Uterus (tissue), 4 donors: ENCODE measurements around the gene ATP10A. TPM values are rescaled to one million over a fixed set of nuclear protein-coding genes. Genes with fewer than 3 reads are reported as not detected.

ENCODE experiments used
- DNase-seq, 2 donors: peaks; one replicate each; pipeline ENCODE4 v3.0.0-alpha.2; 2019 to 2020
- H3K27ac ChIP-seq, 2 donors: fragments of 200-600 bp; sonication (generic); 1 replicate in 1 of 2; 2 replicates in 1 of 2; pipeline ENCODE4 v1.5.1; 2016 to 2018
- H3K27me3 ChIP-seq, 2 donors: fragments of 200-600 bp; sonication (generic); one replicate each; pipeline ENCODE4 v1.5.1; 2018 to 2019; ENCODE audit warnings: control low read depth in 1 of 2
- H3K36me3 ChIP-seq, 2 donors: fragments of 200-600 bp; sonication (generic); one replicate each; pipeline ENCODE4 v1.5.1; 2019; ENCODE audit warnings: control low read depth in 1 of 2
- H3K4me1 ChIP-seq, 2 donors: fragments of 200-600 bp; sonication (generic); one replicate each; pipeline ENCODE4 v1.5.1; 2018 to 2019; ENCODE audit warnings: control low read depth in 1 of 2
- H3K4me3 ChIP-seq, 2 donors: fragments of 200-600 bp; sonication (generic); 1 replicate in 1 of 2; 2 replicates in 1 of 2; pipeline ENCODE4 v1.5.1; 2018 to 2019; ENCODE audit warnings: mild to moderate bottlenecking in 1 of 2
- H3K9me3 ChIP-seq, 2 donors: fragments of 200-600 bp; sonication (generic); one replicate each; pipeline ENCODE4 v1.5.1; 2019; ENCODE audit warnings: control low read depth in 1 of 2
- CTCF ChIP-seq, 4 experiments: fragments of 200-600 bp in 2 of 4; fragments of 450-650 bp in 2 of 4; sonication (generic) in 2 of 4; IDR thresholded peaks; one replicate each; pipeline ENCODE4 v1.5.1; 2016 to 2019; ENCODE audit warnings: antibody characterized with exemption in 4 of 4, mild to moderate bottlenecking in 2 of 4, moderate library complexity in 1 of 4
- POLR2A ChIP-seq, 2 donors: fragments of 450-650 bp; IDR thresholded peaks; one replicate each; pipeline ENCODE4 v1.6.1; 2016; ENCODE audit warnings: antibody characterized with exemption in 2 of 2, mild to moderate bottlenecking in 1 of 2, moderate library complexity in 1 of 2
- intact Hi-C: fragments of 100-400 bp; cut with DNase I; formaldehyde crosslinking; loops from one replicate; pipeline ENCODE4 v1.15.1; 2023; ENCODE audit warnings: low total_unique reads
- total RNA-seq, 4 donors: library from RNA; depleted of rRNA in 3 of 4; stranded (reverse); fragments of >200 nt in 3 of 4; gene quantifications; one replicate each; pipeline versions ENCODE4 v1.1.0 to v1.2.4, GENCODE V29; 2014 to 2023
- donor health status: DM: yes; HTN: yes; CAD: no.

The ATP10A gene
- total RNA-seq, 4 donors from 2014 or later = 0.29 to 3.8 (median 2.5) TPM

GRCh38 chr15:25810631-25811091, 52.5 kb downstream of the ATP10A start:
- Histone ChIP-seq H3K4me1 (no peaks in the 10 kb centered on the region), H3K27me3 (no peaks in the 10 kb centered on the region), H3K9me3 (no peaks in the 10 kb centered on the region), H3K27ac (no peak overlapping the region), H3K4me3 (no peak overlapping the region), H3K36me3 (no peaks in the 10 kb centered on the region)
- TF ChIP-seq CTCF (IDR thresholded peaks at IDR 0.05) (no peak), POLR2A (IDR thresholded peaks at IDR 0.05) (no peak)
- DNase-seq = no peak
- intact Hi-C loops = no loop called here

GRCh38 chr15:25810154-25810553, 53.0 kb downstream of the ATP10A start:
- Histone ChIP-seq H3K9me3 (no peaks in the 10 kb centered on the region), H3K27me3 (no peaks in the 10 kb centered on the region), H3K36me3 (no peaks in the 10 kb centered on the region), H3K27ac (no peak overlapping the region), H3K4me3 (no peak overlapping the region), H3K4me1 (no peaks in the 10 kb centered on the region)
- intact Hi-C loops = no loop called here
- TF ChIP-seq POLR2A (IDR thresholded peaks at IDR 0.05) (no peak), CTCF (IDR thresholded peaks at IDR 0.05) (no peak)
- DNase-seq = no peak

- H3K9me3 ChIP-seq = no peaks in the 10 kb centered on the region
- no peak for DNase-seq
- intact Hi-C loops = no loop called here
Measured at GRCh38 chr15:25807063-25807462, 56.1 kb downstream of the ATP10A start.

GRCh38 chr15:25805031-25805430, 58.1 kb downstream of the ATP10A start:
- no peaks in the 10 kb centered on the region for H3K4me1 ChIP-seq
- no peaks in the 10 kb centered on the region for H3K27me3 ChIP-seq
- H3K4me3 ChIP-seq = no peak overlapping the region
- H3K36me3 ChIP-seq = no peaks in the 10 kb centered on the region
- no peak for DNase-seq
- no peaks in the 10 kb centered on the region for H3K9me3 ChIP-seq
- H3K27ac ChIP-seq = no peak overlapping the region
- intact Hi-C loops = no loop called here
- no peak for TF ChIP-seq CTCF (IDR thresholded peaks at IDR 0.05)
- no peak for TF ChIP-seq POLR2A (IDR thresholded peaks at IDR 0.05)

More at GRCh38 chr15:25807063-25807462, 56.1 kb downstream of the ATP10A start:
- Histone ChIP-seq H3K36me3 (no peaks in the 10 kb centered on the region), H3K27ac (no peak overlapping the region), H3K4me1 (no peaks in the 10 kb centered on the region), H3K27me3 (no peaks in the 10 kb centered on the region), H3K4me3 (no peak overlapping the region)
- TF ChIP-seq CTCF (IDR thresholded peaks at IDR 0.05) (no peak), POLR2A (IDR thresholded peaks at IDR 0.05) (no peak)

GRCh38 chr15:25804451-25804850, 58.7 kb downstream of the ATP10A start:
- no peaks in the 10 kb centered on the region for H3K4me1 ChIP-seq

More at GRCh38 chr15:25804451-25804850, 58.7 kb downstream of the ATP10A start:
- H3K36me3 ChIP-seq = no peaks in the 10 kb centered on the region
- no peak overlapping the region for H3K27ac ChIP-seq
- no peaks in the 10 kb centered on the region for H3K27me3 ChIP-seq
- TF ChIP-seq POLR2A (IDR thresholded peaks at IDR 0.05) (no peak), CTCF (IDR thresholded peaks at IDR 0.05) (no peak)
- DNase-seq = no peak
- intact Hi-C loops = no loop called here
- H3K4me3 ChIP-seq = no peak overlapping the region
- H3K9me3 ChIP-seq = no peaks in the 10 kb centered on the region
